H1 (cell line): ENCODE data around the gene CXCL14.

ENCODE experiments used
- JUND ChIP-seq: IDR thresholded peaks from 2 replicates; pipeline ENCODE4 v1.6.1; 2011; ENCODE audit warnings: mild to moderate bottlenecking, improper control_type of control experiment, low read length
- POLR2AphosphoS5 ChIP-seq: IDR thresholded peaks from 2 replicates; pipeline ENCODE4 v1.6.1; 2011; ENCODE audit warnings: low read depth, low read length
- TBP ChIP-seq: IDR thresholded peaks from 2 replicates; pipeline ENCODE4 v1.6.1; 2011; ENCODE audit warnings: low read depth, low read length, improper control_type of control experiment
- TF ChIP-seq, protein P1 (sequence below), 3 experiments: IDR thresholded peaks; 1 replicate in 2 of 3; 2 replicates in 1 of 3; pipeline versions ENCODE4 v1.5.1 to v1.6.1; 2011; ENCODE audit warnings: low read length in 3 of 3, mild to moderate bottlenecking in 3 of 3, inconsistent platforms in 2 of 3, low read depth in 1 of 3, moderate library complexity in 1 of 3; ENCODE audit not compliant: insufficient read depth in 1 of 3; ENCODE audit errors: control extremely low read depth in 1 of 3

DNA sequence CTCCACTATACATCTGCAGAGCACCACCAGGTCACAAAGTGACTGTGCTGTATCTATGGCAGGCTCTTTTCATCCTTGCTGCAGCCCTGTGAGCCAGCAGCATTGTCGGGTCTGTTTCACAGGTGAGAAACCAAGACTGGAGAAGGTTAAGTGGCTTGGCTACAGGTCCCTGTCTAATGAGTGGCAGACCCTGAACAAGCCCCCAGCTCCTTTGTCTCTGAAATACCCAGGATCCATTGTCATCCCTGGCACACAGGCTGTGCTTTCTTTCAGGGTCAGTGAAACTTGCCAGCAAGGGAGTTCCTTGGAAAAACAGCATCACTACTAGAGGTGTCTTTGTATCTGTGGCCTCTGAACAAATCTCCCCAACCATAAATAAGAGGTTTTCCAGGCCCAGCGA, 27.6 kb upstream of the CXCL14 start:
- TF ChIP-seq POLR2AphosphoS5: no peak
- TF ChIP-seq, protein P1, sequence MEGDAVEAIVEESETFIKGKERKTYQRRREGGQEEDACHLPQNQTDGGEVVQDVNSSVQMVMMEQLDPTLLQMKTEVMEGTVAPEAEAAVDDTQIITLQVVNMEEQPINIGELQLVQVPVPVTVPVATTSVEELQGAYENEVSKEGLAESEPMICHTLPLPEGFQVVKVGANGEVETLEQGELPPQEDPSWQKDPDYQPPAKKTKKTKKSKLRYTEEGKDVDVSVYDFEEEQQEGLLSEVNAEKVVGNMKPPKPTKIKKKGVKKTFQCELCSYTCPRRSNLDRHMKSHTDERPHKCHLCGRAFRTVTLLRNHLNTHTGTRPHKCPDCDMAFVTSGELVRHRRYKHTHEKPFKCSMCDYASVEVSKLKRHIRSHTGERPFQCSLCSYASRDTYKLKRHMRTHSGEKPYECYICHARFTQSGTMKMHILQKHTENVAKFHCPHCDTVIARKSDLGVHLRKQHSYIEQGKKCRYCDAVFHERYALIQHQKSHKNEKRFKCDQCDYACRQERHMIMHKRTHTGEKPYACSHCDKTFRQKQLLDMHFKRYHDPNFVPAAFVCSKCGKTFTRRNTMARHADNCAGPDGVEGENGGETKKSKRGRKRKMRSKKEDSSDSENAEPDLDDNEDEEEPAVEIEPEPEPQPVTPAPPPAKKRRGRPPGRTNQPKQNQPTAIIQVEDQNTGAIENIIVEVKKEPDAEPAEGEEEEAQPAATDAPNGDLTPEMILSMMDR (IDR thresholded peaks at IDR 0.05; ENCODE audit: control extremely low read depth in 1 of 3, insufficient read depth in 1 of 3, low read depth in 1 of 3, low read length in 3 of 3): no peak
- TF ChIP-seq TBP: no peak
- TF ChIP-seq JUND: no peak
